ENCODE data around the gene TEX26. TPM values are rescaled to one million over a fixed set of nuclear protein-coding genes. Genes with fewer than 3 reads are reported as not detected.

The TEX26 gene
- polyA plus RNA-seq, 1 of the 3 experiments (the other 2 are of a cell fraction) = not detected

- ChIA-PET CTCF (no interaction called here), POLR2A (interaction anchor here (0.8 kb wide), 1 partner anchor 34 kb away, joined by 3 read pairs; no protein-coding TSS in a partner anchor)
- WGBS (ENCODE audit: low lambda C conversion rate) = 94% methylated on average over 5 of the region's 5 CpGs
- Histone ChIP-seq H3K9me2 (no peaks in the 10 kb centered on the region), H3K4me2 (no peak overlapping the region), H3K36me3 (replicated peaks in 1 of 2; ENCODE audit: control insufficient read depth in 1 of 2, insufficient read depth in 2 of 2, low read length in 1 of 2) (no peaks in the 10 kb centered on the region), H3K9me3 (no peaks in the 10 kb centered on the region), H3K79me2 (ENCODE audit: insufficient read depth) (no peaks in the 10 kb centered on the region), H4K20me1 (ENCODE audit: insufficient read depth) (no peaks in the 10 kb centered on the region), H3K9ac (no peak overlapping the region), H3K4me1 (ENCODE audit: control insufficient read depth in 1 of 2, insufficient read depth in 2 of 2, low read depth in 1 of 2, low read length in 1 of 2) (peaks cover 0 to 7% of the 10 kb centered on the region in 2 experiments; a peak in 1 of 4 replicates), H2AFZ (ENCODE audit: low read depth) (no peak overlapping the region), H3K27me3 (ENCODE audit: insufficient read depth) (no peaks in the 10 kb centered on the region), H3K27ac (ENCODE audit: low read depth in 2 of 2, low read length in 1 of 2) (no peak overlapping the region), H3K4me3 (ENCODE audit: low read depth in 2 of 2, low read length in 1 of 2) (no peak overlapping the region), H3F3A (replicated peaks; ENCODE audit: insufficient read depth) (no peaks in the 10 kb centered on the region)
- TF ChIP-seq MEF2A (IDR thresholded peaks at IDR 0.05; ENCODE audit: borderline replicate concordance, low read depth) = no peak
- DNase-seq = no peak
Measured at GRCh38 chr13:30928978-30929377, 3.5 kb upstream of the TEX26 start.

- Histone ChIP-seq H3K4me1 (ENCODE audit: control insufficient read depth in 1 of 2, insufficient read depth in 2 of 2, low read depth in 1 of 2, low read length in 1 of 2) (no peaks in the 10 kb centered on the region), H2AFZ (ENCODE audit: low read depth) (no peak overlapping the region), H3K36me3 (replicated peaks in 1 of 2; ENCODE audit: control insufficient read depth in 1 of 2, insufficient read depth in 2 of 2, low read length in 1 of 2) (no peaks in the 10 kb centered on the region), H3K4me2 (no peak overlapping the region), H3K79me2 (ENCODE audit: insufficient read depth) (no peaks in the 10 kb centered on the region), H3K27me3 (ENCODE audit: insufficient read depth) (no peaks in the 10 kb centered on the region), H4K20me1 (ENCODE audit: insufficient read depth) (no peaks in the 10 kb centered on the region), H3K9ac (no peak overlapping the region), H3F3A (replicated peaks; ENCODE audit: insufficient read depth) (no peaks in the 10 kb centered on the region), H3K9me3 (no peaks in the 10 kb centered on the region), H3K4me3 (ENCODE audit: low read depth in 2 of 2, low read length in 1 of 2) (no peak overlapping the region), H3K27ac (ENCODE audit: low read depth in 2 of 2, low read length in 1 of 2) (no peak overlapping the region), H3K9me2 (no peaks in the 10 kb centered on the region)
- TF ChIP-seq USF1 (IDR thresholded peaks at IDR 0.05; ENCODE audit: borderline replicate concordance, low read depth) = no peak
- no peak for TF ChIP-seq JUND (IDR thresholded peaks at IDR 0.05)
- TF ChIP-seq, protein P1, sequence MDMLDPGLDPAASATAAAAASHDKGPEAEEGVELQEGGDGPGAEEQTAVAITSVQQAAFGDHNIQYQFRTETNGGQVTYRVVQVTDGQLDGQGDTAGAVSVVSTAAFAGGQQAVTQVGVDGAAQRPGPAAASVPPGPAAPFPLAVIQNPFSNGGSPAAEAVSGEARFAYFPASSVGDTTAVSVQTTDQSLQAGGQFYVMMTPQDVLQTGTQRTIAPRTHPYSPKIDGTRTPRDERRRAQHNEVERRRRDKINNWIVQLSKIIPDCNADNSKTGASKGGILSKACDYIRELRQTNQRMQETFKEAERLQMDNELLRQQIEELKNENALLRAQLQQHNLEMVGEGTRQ (IDR thresholded peaks at IDR 0.05; ENCODE audit: borderline replicate concordance, low read depth, low read length) = no peak
- TF ChIP-seq REST (IDR thresholded peaks at IDR 0.05; ENCODE audit: low read depth, low read length) = no peak
- no peak for TF ChIP-seq SMC3 (IDR thresholded peaks at IDR 0.05; ENCODE audit: low read depth, low read length)
- no peak for TF ChIP-seq ZBTB33 (IDR thresholded peaks at IDR 0.05; ENCODE audit: borderline replicate concordance, low read depth)
- TF ChIP-seq RCOR1 (IDR thresholded peaks at IDR 0.05; ENCODE audit: low read length) = no peak
- no peak for TF ChIP-seq TAF1 (IDR thresholded peaks at IDR 0.05; ENCODE audit: borderline replicate concordance, low read depth, low read length)
- TF ChIP-seq CTCF (IDR thresholded peaks at IDR 0.05) = no peak
- no peak for DNase-seq
- ChIA-PET CTCF (no interaction called here), POLR2A (no interaction called here)
- 76% methylated on average over 3 of the region's 3 CpGs for WGBS (ENCODE audit: low lambda C conversion rate)
Measured at GRCh38 chr13:30933354-30933670, 856 bp downstream of the TEX26 start.

Data from SK-N-SH (cell line).